22Rv1 (cell line): Measurements from ENCODE around the gene SLC3A2.

Experiments used
- CTCF ChIP-seq: fragments of 450-650 bp; IDR thresholded peaks from 2 replicates; pipeline ENCODE4 v1.5.1; 2017; ENCODE audit warnings: mild to moderate bottlenecking
- ZFX ChIP-seq: fragments of 450-650 bp; IDR thresholded peaks from 2 replicates; pipeline ENCODE4 v1.6.1; 2017; ENCODE audit warnings: antibody characterized with exemption, borderline replicate concordance

DNA sequence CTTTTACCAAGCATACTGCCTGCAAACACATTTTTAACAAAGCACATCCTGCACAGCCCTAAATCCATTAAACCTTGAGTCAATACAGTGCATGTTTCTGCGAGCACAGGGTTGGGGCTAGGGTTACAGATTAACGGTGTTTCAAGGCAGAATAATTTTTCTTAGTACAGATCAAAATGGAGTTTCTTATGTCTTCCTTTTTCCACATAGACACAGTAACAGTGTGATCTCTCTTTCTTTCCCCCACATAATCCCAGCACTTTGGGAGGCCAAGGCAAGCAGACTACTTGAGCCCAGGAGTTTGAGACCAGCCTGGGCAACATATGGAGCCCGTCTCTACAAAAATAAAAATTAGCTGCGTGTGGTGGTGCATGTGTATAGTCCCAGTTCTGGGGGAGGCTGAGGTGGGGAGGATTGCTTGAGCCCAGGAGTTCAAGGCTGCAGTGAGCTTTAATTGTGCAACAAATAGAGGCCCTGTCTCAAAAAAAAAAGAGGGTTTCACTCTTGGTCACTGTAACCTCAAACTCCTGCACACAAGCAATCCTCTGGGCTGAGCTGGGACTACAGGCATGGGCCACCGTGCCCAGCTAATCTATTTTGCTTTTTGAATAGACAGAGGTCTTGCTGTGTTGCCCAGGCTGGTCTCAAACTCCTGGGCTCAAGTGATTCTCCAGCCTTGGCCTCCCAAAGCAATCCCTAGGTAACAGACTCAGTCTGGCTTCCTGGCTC, 19.7 kb upstream of the SLC3A2 start:
- TF ChIP-seq CTCF (no peak), ZFX (no peak)
